PFSK-1 (cell line): ENCODE data around the gene CXCL12.

Experiments
- POLR2AphosphoS5 ChIP-seq: IDR thresholded peaks from 2 replicates; pipeline ENCODE4 v1.6.1; 2012; ENCODE audit warnings: low read depth, mild to moderate bottlenecking, control low read depth, low read length, moderate library complexity
- REST ChIP-seq, 2 experiments: IDR thresholded peaks; 2 replicates each; pipeline versions ENCODE4 v1.6.1 to v1.8.0; 2011 to 2012; ENCODE audit warnings: low read depth in 2 of 2, low read length in 2 of 2, control low read depth in 1 of 2, inconsistent platforms in 1 of 2, mild to moderate bottlenecking in 1 of 2, moderate library complexity in 1 of 2; ENCODE audit not compliant: insufficient read depth in 1 of 2
- TAF1 ChIP-seq: IDR thresholded peaks from 2 replicates; pipeline ENCODE4 v1.6.1; 2012; ENCODE audit warnings: low read length, control low read depth, borderline replicate concordance; ENCODE audit not compliant: insufficient read depth

- TF ChIP-seq TAF1 (no peak), REST (IDR thresholded peaks at IDR 0.05; ENCODE audit: insufficient read depth in 1 of 2, low read depth in 2 of 2, low read length in 2 of 2) (no peak), POLR2AphosphoS5 (no peak)
Observed at GRCh38 chr10:44389556-44389955, 4.7 kb upstream of the CXCL12 start.
